Activated naive CD4-positive, alpha-beta T cell (primary cell): ENCODE measurements around the gene CTSK.
"Not testable (repeated sequence)": the region's sequence is repeated elsewhere in the genome, so short reads cannot be mapped to it uniquely, and the experiment has no call there.

Experiments
- DNase-seq, 4 experiments: peaks; one replicate each; lab custom pipeline; 2025; lab: John Stamatoyannopoulos, UW

CTSK gene

GRCh38 chr1:150808121-150808520 lies at the start of gene CTSK:
Gene CTSK (minus strand): TSS chr1:150808260. CDS start chr1:150806805, 1,455 bp downstream.
- DNase-seq: no peak

GRCh38 chr1:150852734-150853133 lies 44.7 kb upstream of the CTSK start:
- not testable (repeated sequence) for DNase-seq

- not testable (repeated sequence) for DNase-seq
Observed at GRCh38 chr1:150850801-150851362, 42.8 kb upstream of the CTSK start.

GRCh38 chr1:150846473-150847146 lies 38.5 kb upstream of the CTSK start:
- no peak for DNase-seq

GRCh38 chr1:150843474-150843873 lies 35.4 kb upstream of the CTSK start:
- no peak for DNase-seq

- DNase-seq: no peak
Observed at GRCh38 chr1:150842964-150843363, 34.9 kb upstream of the CTSK start.

GRCh38 chr1:150842343-150842742 lies 34.3 kb upstream of the CTSK start:
- DNase-seq: no peak

GRCh38 chr1:150841626-150842025 lies 33.6 kb upstream of the CTSK start:
- no peak for DNase-seq

GRCh38 chr1:150840850-150841249 lies 32.8 kb upstream of the CTSK start:
- not testable (repeated sequence) for DNase-seq

- no peak for DNase-seq
Observed at GRCh38 chr1:150836129-150836773, 28.2 kb upstream of the CTSK start.

GRCh38 chr1:150833961-150834360 lies 25.9 kb upstream of the CTSK start:
- not testable (repeated sequence) for DNase-seq

GRCh38 chr1:150832597-150832996 lies 24.5 kb upstream of the CTSK start:
- no peak for DNase-seq

GRCh38 chr1:150829751-150830150 lies 21.7 kb upstream of the CTSK start:
- no peak for DNase-seq

GRCh38 chr1:150826299-150826698 lies 18.2 kb upstream of the CTSK start:
- DNase-seq: no peak

GRCh38 chr1:150820730-150821512 lies 12.9 kb upstream of the CTSK start:
- DNase-seq: no peak

GRCh38 chr1:150815871-150816270 lies 7.8 kb upstream of the CTSK start:
- no peak for DNase-seq

GRCh38 chr1:150813028-150813707 lies 5.1 kb upstream of the CTSK start:
- DNase-seq: no peak

- DNase-seq: no peak
Observed at GRCh38 chr1:150810958-150811659, 3.0 kb upstream of the CTSK start.

- DNase-seq: no peak
Observed at GRCh38 chr1:150809651-150810050, 1.6 kb upstream of the CTSK start.

GRCh38 chr1:150808846-150809245 lies 786 bp upstream of the CTSK start:
- DNase-seq: no peak

- no peak for DNase-seq
Observed at GRCh38 chr1:150807249-150808023, 624 bp downstream of the CTSK start.
